ENCODE measurements around the gene S1PR4.
"Not testable (repeated sequence)": the region's sequence is repeated elsewhere in the genome, so short reads cannot be mapped to it uniquely, and the experiment has no call there.

Gene S1PR4

GRCh38 chr19:3213159-3213558 lies 34.6 kb downstream of the S1PR4 start:
- Histone ChIP-seq H3K4me1 (ENCODE audit: control insufficient read depth, low read length) (peaks cover 23% of the 10 kb centered on the region), H3K4me2 (ENCODE audit: low read length) (peak overlapping the region; percentile 52), H3K27me3 (ENCODE audit: control insufficient read depth, low read length) (no peaks in the 10 kb centered on the region), H3K79me2 (ENCODE audit: control insufficient read depth, low read length) (no peaks in the 10 kb centered on the region), H3K9me3 (ENCODE audit: control insufficient read depth, insufficient read depth, low read length) (no peaks in the 10 kb centered on the region), H3K4me3 (ENCODE audit: low read length) (peak overlapping the region; percentile 37), H3K9me2 (replicated peaks; ENCODE audit: control insufficient read depth, low read length) (no peaks in the 10 kb centered on the region), H3F3A (ENCODE audit: control insufficient read depth, insufficient read depth) (peaks cover 6% of the 10 kb centered on the region; the same call in 1 of the 2 replicates), H3K27ac (ENCODE audit: low read depth, low read length) (peak overlapping the region; percentile 53), H4K20me1 (ENCODE audit: control insufficient read depth, insufficient read depth, low read depth, low read length) (no peaks in the 10 kb centered on the region), H3K36me3 (ENCODE audit: control insufficient read depth, low read length) (no peaks in the 10 kb centered on the region)
- TF ChIP-seq EZH2phosphoT487 (IDR thresholded peaks at IDR 0.05; ENCODE audit: borderline replicate concordance, low read length) = no peak

GRCh38 chr19:3216874-3217273 lies 38.3 kb downstream of the S1PR4 start:
- TF ChIP-seq EZH2phosphoT487 (IDR thresholded peaks at IDR 0.05; ENCODE audit: borderline replicate concordance, low read length) = no peak
- TF ChIP-seq CTCF (IDR thresholded peaks at IDR 0.05; ENCODE audit: low read depth, low read length, poor library complexity, severe bottlenecking) = no peak
- no peaks in the 10 kb centered on the region for H3K9me2 ChIP-seq (replicated peaks; ENCODE audit: control insufficient read depth, low read length)
- no peaks in the 10 kb centered on the region for H3K79me2 ChIP-seq (ENCODE audit: control insufficient read depth, low read length)
- H3K4me2 ChIP-seq (ENCODE audit: low read length) = no peak overlapping the region
- no peaks in the 10 kb centered on the region for H3K27me3 ChIP-seq (ENCODE audit: control insufficient read depth, low read length)
- H4K20me1 ChIP-seq (ENCODE audit: control insufficient read depth, insufficient read depth, low read depth, low read length) = no peaks in the 10 kb centered on the region
- H3K4me1 ChIP-seq (ENCODE audit: control insufficient read depth, low read length) = peaks cover 23% of the 10 kb centered on the region
- no peaks in the 10 kb centered on the region for H3K36me3 ChIP-seq (ENCODE audit: control insufficient read depth, low read length)
- no peak overlapping the region for H3K27ac ChIP-seq (ENCODE audit: low read depth, low read length)
- no peaks in the 10 kb centered on the region for H3K9me3 ChIP-seq (ENCODE audit: control insufficient read depth, insufficient read depth, low read length)
- H3F3A ChIP-seq (ENCODE audit: control insufficient read depth, insufficient read depth) = peaks cover 6% of the 10 kb centered on the region; the same call in 1 of the 2 replicates
- H3K4me3 ChIP-seq (ENCODE audit: low read length) = no peak overlapping the region

- Histone ChIP-seq H3K27me3 (ENCODE audit: control insufficient read depth, low read length) (no peaks in the 10 kb centered on the region), H3K4me3 (ENCODE audit: low read length) (no peak overlapping the region), H3K4me1 (ENCODE audit: control insufficient read depth, low read length) (no peaks in the 10 kb centered on the region), H4K20me1 (ENCODE audit: control insufficient read depth, insufficient read depth, low read depth, low read length) (no peaks in the 10 kb centered on the region), H3K9me2 (replicated peaks; ENCODE audit: control insufficient read depth, low read length) (no peaks in the 10 kb centered on the region), H3F3A (ENCODE audit: control insufficient read depth, insufficient read depth) (peaks cover 3% of the 10 kb centered on the region; the same call in 1 of the 2 replicates), H3K79me2 (ENCODE audit: control insufficient read depth, low read length) (no peaks in the 10 kb centered on the region), H3K9me3 (ENCODE audit: control insufficient read depth, insufficient read depth, low read length) (no peaks in the 10 kb centered on the region), H3K36me3 (ENCODE audit: control insufficient read depth, low read length) (no peaks in the 10 kb centered on the region), H3K27ac (ENCODE audit: low read depth, low read length) (no peak overlapping the region), H3K4me2 (ENCODE audit: low read length) (no peak overlapping the region)
- TF ChIP-seq EZH2phosphoT487 (IDR thresholded peaks at IDR 0.05; ENCODE audit: borderline replicate concordance, low read length) (no peak), CTCF (IDR thresholded peaks at IDR 0.05; ENCODE audit: low read depth, low read length, poor library complexity, severe bottlenecking) (no peak)
These were observed 42.0 kb downstream of the S1PR4 start for GRCh38 chr19:3220576-3220975.

GRCh38 chr19:3221576-3221975 lies 43.0 kb downstream of the S1PR4 start:
- H3K27ac ChIP-seq (ENCODE audit: low read depth, low read length); H3K79me2 ChIP-seq (ENCODE audit: control insufficient read depth, low read length); H3K9me3 ChIP-seq (ENCODE audit: control insufficient read depth, insufficient read depth, low read length); H3F3A ChIP-seq (ENCODE audit: control insufficient read depth, insufficient read depth); H3K27me3 ChIP-seq (ENCODE audit: control insufficient read depth, low read length); H3K4me2 ChIP-seq (ENCODE audit: low read length); H4K20me1 ChIP-seq (ENCODE audit: control insufficient read depth, insufficient read depth, low read depth, low read length); H3K9me2 ChIP-seq (replicated peaks; ENCODE audit: control insufficient read depth, low read length); H3K36me3 ChIP-seq (ENCODE audit: control insufficient read depth, low read length); H3K4me3 ChIP-seq (ENCODE audit: low read length); H3K4me1 ChIP-seq (ENCODE audit: control insufficient read depth, low read length): not testable (repeated sequence)

Data from DOHH2 (cell line).